ENCODE results near the gene PLA2G4B.

Gene PLA2G4B

DNA sequence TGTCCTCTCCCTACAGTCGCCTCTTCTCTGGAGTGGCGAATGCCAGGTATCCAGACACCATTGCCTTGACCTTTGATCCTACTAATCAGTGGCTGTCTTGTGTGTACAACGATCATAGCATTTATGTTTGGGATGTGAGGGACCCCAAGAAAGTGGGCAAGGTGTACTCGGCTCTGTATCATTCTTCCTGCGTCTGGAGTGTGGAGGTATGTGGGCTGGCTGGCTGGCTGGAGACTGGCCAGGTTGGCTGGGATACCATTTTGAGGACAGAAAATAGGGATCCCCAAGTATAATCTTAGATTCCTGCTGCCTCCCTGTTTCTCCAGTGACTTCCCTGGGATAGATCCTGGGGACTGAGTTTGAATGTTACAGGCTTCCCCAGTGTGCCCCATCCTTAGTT, 24.1 kb upstream of the PLA2G4B start:
- DNase-seq, result no peak
- no peak for TF ChIP-seq POLR2A (IDR thresholded peaks at IDR 0.05; ENCODE audit: low read length)
- TF ChIP-seq GATA1 (IDR thresholded peaks at IDR 0.05; ENCODE audit: low read depth, low read length), result no peak

DNA sequence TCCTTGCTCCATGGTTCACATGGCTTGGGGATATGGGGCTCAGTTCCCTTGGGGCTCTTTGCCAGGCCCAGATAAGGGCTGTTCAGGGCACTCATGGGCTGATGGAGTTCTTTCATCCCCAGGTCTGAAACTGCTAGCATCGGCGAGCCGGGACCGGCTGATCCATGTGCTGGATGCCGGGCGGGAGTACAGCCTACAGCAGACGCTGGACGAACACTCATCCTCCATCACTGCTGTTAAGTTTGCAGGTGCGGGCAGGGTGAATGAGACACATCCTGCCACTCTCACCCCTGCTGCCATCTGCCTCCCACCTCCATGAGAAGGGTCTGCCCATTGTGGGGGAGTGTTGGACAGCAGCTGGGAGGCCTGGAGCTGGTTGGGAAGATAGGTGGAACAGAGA, 21.9 kb upstream of the PLA2G4B start:
- DNase-seq, result no peak
- TF ChIP-seq GATA1 (IDR thresholded peaks at IDR 0.05; ENCODE audit: low read depth, low read length) (no peak), POLR2A (IDR thresholded peaks at IDR 0.05; ENCODE audit: low read length) (no peak)

- no peak for TF ChIP-seq POLR2A (IDR thresholded peaks at IDR 0.05; ENCODE audit: low read length)
Measured at GRCh38 chr15:41817327-41817726, 21.3 kb upstream of the PLA2G4B start.

DNA sequence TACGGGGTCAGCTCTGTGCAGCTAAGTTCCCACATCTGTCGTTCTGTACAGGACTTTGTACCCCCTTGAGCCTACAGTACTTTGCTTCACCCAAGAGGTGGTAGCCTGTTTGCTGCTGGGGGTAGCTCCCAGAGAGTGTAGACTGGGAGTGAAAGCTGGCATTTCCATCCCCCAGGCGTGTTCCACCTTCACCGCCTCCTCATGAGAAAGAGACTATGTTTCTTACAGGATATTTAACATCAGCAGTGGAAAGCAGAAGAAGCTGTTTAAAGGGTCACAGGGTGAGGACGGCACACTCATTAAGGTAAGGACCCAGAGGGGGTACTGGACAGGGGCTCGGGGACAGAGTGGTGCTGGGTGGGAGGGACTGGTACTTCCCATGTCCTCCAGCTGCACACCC, 20.9 kb upstream of the PLA2G4B start:
- DNase-seq, result no peak
- TF ChIP-seq POLR2A (IDR thresholded peaks at IDR 0.05; ENCODE audit: low read length), result no peak
- no peak for TF ChIP-seq GATA1 (IDR thresholded peaks at IDR 0.05; ENCODE audit: low read depth, low read length)

More at GRCh38 chr15:41817327-41817726, 21.3 kb upstream of the PLA2G4B start:
- DNase-seq, result no peak

GRCh38 chr15:41819455-41820050, 19.1 kb upstream of the PLA2G4B start:
- no peak for DNase-seq
- TF ChIP-seq GATA1 (IDR thresholded peaks at IDR 0.05; ENCODE audit: low read depth, low read length), result no peak
- no peak for TF ChIP-seq POLR2A (IDR thresholded peaks at IDR 0.05; ENCODE audit: low read length)

DNA sequence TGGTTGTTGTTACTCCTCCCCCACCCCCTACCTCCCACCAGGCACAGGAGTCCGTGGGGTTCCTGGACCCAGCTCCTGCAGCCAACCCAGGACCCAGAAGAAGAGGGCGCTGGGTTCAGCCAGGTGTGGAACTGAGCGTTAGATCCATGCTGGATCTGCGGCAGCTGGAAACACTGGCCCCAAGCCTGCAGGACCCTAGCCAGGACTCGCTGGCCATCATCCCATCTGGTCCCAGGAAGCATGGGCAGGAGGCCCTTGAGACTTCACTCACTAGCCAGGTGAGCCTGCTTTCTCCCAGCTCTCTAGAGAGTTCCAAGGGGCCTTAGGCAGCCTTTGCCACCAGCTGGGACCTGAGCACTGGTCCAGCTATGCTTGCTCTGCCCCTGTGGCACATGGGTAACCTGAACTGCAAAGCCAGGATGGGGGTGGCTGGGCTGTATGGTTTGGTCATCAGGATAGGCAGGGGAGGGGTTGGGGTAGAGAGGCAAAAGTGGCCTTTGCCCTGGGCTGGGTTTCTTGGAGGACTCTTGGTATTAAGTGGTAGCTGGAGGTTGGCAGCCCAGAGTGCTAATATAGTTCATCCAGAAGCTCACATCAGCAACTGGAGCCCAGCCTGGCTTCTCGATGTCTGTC, 17.7 kb upstream of the PLA2G4B start:
- no peak for DNase-seq
- no peak for TF ChIP-seq POLR2A (IDR thresholded peaks at IDR 0.05; ENCODE audit: low read length)
- no peak for TF ChIP-seq GATA1 (IDR thresholded peaks at IDR 0.05; ENCODE audit: low read depth, low read length)

- TF ChIP-seq GATA1 (IDR thresholded peaks at IDR 0.05; ENCODE audit: low read depth, low read length) (no peak), POLR2A (IDR thresholded peaks at IDR 0.05; ENCODE audit: low read length) (no peak)
- DNase-seq, result no peak
Measured at GRCh38 chr15:41821831-41822230, 16.8 kb upstream of the PLA2G4B start.

DNA sequence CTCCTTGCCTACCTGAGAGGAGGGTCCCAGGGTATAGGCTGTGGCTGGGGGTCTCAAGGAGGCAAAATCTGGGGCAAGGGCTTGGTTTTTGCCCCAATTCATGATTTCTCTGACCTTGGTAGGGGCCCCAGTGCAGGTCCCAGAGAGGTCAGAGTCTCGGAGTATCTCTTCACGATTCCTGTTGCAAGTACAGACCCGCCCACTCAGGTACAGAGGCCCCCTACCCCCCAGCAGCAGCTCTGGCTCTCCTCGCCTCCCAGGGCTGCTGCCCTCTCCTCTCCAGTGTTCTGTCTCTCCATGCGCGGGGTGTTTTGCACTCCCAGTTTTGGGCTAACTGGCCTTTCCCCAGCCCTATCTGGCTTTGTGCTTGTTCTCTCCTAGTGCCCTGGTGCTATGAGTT, 16.2 kb upstream of the PLA2G4B start:
- no peak for DNase-seq
- no peak for TF ChIP-seq POLR2A (IDR thresholded peaks at IDR 0.05; ENCODE audit: low read length)
- TF ChIP-seq GATA1 (IDR thresholded peaks at IDR 0.05; ENCODE audit: low read depth, low read length), result no peak

DNA sequence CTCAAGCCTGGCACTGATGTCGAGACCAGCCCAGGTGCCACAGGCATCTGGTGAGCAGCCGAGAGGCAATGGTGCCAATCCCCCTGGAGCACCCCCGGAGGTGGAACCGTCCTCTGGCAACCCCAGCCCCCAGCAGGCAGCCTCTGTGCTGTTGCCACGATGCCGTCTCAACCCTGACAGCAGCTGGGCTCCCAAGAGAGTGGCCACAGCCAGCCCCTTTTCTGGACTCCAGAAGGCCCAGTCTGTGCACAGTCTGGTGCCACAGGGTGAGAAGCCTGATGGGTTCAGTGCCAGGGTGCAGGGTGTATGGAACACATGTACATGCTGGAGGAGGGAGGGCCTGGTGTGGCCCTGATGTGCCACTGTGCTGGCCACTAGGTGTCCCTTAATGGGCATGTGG, 15.7 kb upstream of the PLA2G4B start:
- no peak for DNase-seq
- no peak for TF ChIP-seq POLR2A (IDR thresholded peaks at IDR 0.05; ENCODE audit: low read length)
- TF ChIP-seq GATA1 (IDR thresholded peaks at IDR 0.05; ENCODE audit: low read depth, low read length), result no peak

- no peak for DNase-seq
- no peak for TF ChIP-seq GATA1 (IDR thresholded peaks at IDR 0.05; ENCODE audit: low read depth, low read length)
- TF ChIP-seq POLR2A (IDR thresholded peaks at IDR 0.05; ENCODE audit: low read length), result no peak
Measured at GRCh38 chr15:41823502-41823901, 15.1 kb upstream of the PLA2G4B start.

DNA sequence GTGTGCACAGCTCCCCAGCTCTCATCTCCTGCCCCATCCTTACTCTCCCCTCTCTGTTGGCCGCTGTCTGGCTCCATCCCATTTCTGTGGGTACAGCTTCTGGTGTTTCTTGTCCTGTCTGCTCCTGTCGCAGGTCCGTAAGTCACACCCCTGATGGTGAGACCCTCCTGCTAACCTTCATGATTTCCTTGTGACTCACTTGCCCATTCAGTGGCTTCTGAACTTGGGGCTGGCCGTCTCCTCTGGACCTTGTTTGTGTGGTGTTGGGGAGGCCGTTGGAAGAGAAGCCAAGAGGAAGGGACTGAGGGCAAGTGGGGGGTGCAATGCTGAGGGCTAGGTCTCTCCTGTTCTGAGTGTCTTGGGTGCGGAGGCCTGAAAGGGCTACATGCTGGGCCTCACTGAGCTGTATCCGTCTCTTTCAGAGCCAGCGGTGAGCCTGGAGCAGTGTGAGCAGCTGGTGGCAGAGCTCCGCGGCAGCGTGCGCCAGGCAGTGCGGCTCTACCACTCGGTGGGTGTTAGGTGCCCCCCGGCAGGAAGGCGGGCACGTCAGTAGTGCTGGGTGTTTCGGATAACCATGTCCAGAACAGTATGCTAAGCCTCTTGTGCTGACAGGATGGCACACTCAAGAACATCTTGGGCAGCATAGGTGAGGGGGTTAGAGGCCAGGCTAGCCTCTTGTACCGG, 14.4 kb upstream of the PLA2G4B start:
- no peak for TF ChIP-seq GATA1 (IDR thresholded peaks at IDR 0.05; ENCODE audit: low read depth, low read length)
- no peak for TF ChIP-seq POLR2A (IDR thresholded peaks at IDR 0.05; ENCODE audit: low read length)
- DNase-seq, result no peak

DNA sequence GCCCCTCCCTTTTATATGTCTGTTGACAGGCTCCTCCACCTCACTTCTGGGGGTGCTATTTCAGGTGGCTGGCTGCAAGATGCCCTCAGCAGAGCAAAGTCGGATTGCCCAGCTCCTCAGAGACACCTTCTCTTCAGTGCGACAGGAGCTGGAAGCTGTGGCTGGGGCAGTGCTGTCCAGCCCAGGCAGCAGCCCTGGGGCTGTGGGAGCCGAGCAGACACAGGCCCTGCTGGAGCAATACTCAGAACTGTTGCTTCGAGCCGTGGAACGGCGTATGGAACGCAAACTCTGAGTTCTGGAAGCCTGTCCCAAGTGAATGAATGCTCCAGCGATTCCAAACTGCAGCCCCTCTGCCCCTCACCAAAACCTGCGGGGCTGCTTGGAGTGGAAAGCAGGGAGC, 13.5 kb upstream of the PLA2G4B start:
- TF ChIP-seq POLR2A (IDR thresholded peaks at IDR 0.05; ENCODE audit: low read length) (no peak), GATA1 (IDR thresholded peaks at IDR 0.05; ENCODE audit: low read depth, low read length) (no peak)
- no peak for DNase-seq

- DNase-seq, result no peak
- TF ChIP-seq GATA1 (IDR thresholded peaks at IDR 0.05; ENCODE audit: low read depth, low read length) (no peak), POLR2A (IDR thresholded peaks at IDR 0.05; ENCODE audit: low read length) (no peak)
Measured at GRCh38 chr15:41825572-41826535, 12.8 kb upstream of the PLA2G4B start.

All from erythroblast (primary cell).